Measurements from ENCODE around the gene TMEM145. TPM values are rescaled to one million over a fixed set of nuclear protein-coding genes. Genes with fewer than 3 reads are reported as not detected.

TMEM145 gene
- total RNA-seq, 1 donor from 2014 or later = not detected

GRCh38 chr19:42345191-42345812 lies 32.2 kb downstream of the TMEM145 start:
- TF ChIP-seq EZH2 (IDR thresholded peaks at IDR 0.05; ENCODE audit: insufficient read depth, low read length) (no peak), CTCF (IDR thresholded peaks at IDR 0.05; ENCODE audit: insufficient read depth, low read depth, low read length) (no peak)
- Mint-ChIP-seq H3K27me3 (ENCODE audit: low read depth, unreplicated experiment) (no peaks in the 10 kb centered on the region), H3K36me3 (ENCODE audit: low read depth, unreplicated experiment) (peaks cover 20% of the 10 kb centered on the region), H3K9me3 (ENCODE audit: unreplicated experiment) (no peaks in the 10 kb centered on the region), H3K4me1 (ENCODE audit: low read depth, unreplicated experiment) (no peaks in the 10 kb centered on the region), H3K27ac (ENCODE audit: unreplicated experiment) (no peak overlapping the region), H3K4me3 (ENCODE audit: unreplicated experiment) (no peak overlapping the region)
- Histone ChIP-seq H3K27ac (ENCODE audit: low read depth, low read length) (no peak overlapping the region), H3K4me3 (ENCODE audit: insufficient read depth, low read depth, low read length) (no peak overlapping the region), H3K36me3 (ENCODE audit: insufficient read depth, low read length) (peaks cover 2% of the 10 kb centered on the region), H3K4me2 (ENCODE audit: low read length) (no peak overlapping the region), H3K9ac (ENCODE audit: low read length) (no peak overlapping the region), H3K9me3 (ENCODE audit: insufficient read depth, low read depth, low read length) (no peaks in the 10 kb centered on the region), H2AFZ (ENCODE audit: low read depth, low read length) (no peak overlapping the region), H3K79me2 (ENCODE audit: insufficient read depth, low read length) (no peaks in the 10 kb centered on the region), H4K20me1 (ENCODE audit: insufficient read depth, low read length) (peaks cover 2% of the 10 kb centered on the region), H3K27me3 (ENCODE audit: insufficient read depth, low read length) (no peaks in the 10 kb centered on the region), H3K4me1 (ENCODE audit: insufficient read depth, low read length) (no peaks in the 10 kb centered on the region)
- no peak for FAIRE-seq
- DNase-seq (ENCODE audit: low read depth) = no peak

DNA sequence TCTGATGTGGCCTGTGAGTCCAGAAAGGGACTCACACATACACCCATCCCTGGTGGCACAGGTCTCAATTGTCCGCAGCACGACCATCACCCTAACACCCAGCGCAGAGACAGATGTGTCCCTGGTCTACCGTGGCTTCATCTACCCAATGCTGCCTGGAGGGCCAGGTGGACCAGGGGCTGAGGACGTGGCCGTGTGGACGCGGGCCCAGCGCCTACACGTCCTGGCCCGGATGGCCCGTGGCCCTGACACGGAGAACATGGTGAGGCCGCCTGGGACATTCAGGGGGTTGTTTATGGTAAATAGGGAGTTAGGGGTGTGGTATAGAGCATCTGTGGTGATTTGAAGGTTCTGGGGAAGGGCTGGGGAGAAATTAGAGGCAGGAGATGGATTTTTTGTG lies 35.1 kb downstream of the TMEM145 start:
- Histone ChIP-seq H4K20me1 (ENCODE audit: insufficient read depth, low read length) (peaks cover 6% of the 10 kb centered on the region), H3K27me3 (ENCODE audit: insufficient read depth, low read length) (no peaks in the 10 kb centered on the region), H3K9ac (ENCODE audit: low read length) (no peak overlapping the region), H3K4me1 (ENCODE audit: insufficient read depth, low read length) (no peaks in the 10 kb centered on the region), H2AFZ (ENCODE audit: low read depth, low read length) (no peak overlapping the region), H3K27ac (ENCODE audit: low read depth, low read length) (no peak overlapping the region), H3K9me3 (ENCODE audit: insufficient read depth, low read depth, low read length) (no peaks in the 10 kb centered on the region), H3K36me3 (ENCODE audit: insufficient read depth, low read length) (peaks cover 2% of the 10 kb centered on the region), H3K79me2 (ENCODE audit: insufficient read depth, low read length) (no peaks in the 10 kb centered on the region), H3K4me3 (ENCODE audit: insufficient read depth, low read depth, low read length) (no peak overlapping the region), H3K4me2 (ENCODE audit: low read length) (no peak overlapping the region)
- Mint-ChIP-seq H3K4me1 (ENCODE audit: low read depth, unreplicated experiment) (no peaks in the 10 kb centered on the region), H3K27me3 (ENCODE audit: low read depth, unreplicated experiment) (no peaks in the 10 kb centered on the region), H3K4me3 (ENCODE audit: unreplicated experiment) (no peak overlapping the region), H3K9me3 (ENCODE audit: unreplicated experiment) (no peaks in the 10 kb centered on the region), H3K27ac (ENCODE audit: unreplicated experiment) (no peak overlapping the region), H3K36me3 (ENCODE audit: low read depth, unreplicated experiment) (peaks cover 22% of the 10 kb centered on the region)
- TF ChIP-seq CTCF (IDR thresholded peaks at IDR 0.05; ENCODE audit: insufficient read depth, low read depth, low read length) (no peak), EZH2 (IDR thresholded peaks at IDR 0.05; ENCODE audit: insufficient read depth, low read length) (no peak)
- DNase-seq (ENCODE audit: low read depth) (no peak), FAIRE-seq (no peak)

DNA sequence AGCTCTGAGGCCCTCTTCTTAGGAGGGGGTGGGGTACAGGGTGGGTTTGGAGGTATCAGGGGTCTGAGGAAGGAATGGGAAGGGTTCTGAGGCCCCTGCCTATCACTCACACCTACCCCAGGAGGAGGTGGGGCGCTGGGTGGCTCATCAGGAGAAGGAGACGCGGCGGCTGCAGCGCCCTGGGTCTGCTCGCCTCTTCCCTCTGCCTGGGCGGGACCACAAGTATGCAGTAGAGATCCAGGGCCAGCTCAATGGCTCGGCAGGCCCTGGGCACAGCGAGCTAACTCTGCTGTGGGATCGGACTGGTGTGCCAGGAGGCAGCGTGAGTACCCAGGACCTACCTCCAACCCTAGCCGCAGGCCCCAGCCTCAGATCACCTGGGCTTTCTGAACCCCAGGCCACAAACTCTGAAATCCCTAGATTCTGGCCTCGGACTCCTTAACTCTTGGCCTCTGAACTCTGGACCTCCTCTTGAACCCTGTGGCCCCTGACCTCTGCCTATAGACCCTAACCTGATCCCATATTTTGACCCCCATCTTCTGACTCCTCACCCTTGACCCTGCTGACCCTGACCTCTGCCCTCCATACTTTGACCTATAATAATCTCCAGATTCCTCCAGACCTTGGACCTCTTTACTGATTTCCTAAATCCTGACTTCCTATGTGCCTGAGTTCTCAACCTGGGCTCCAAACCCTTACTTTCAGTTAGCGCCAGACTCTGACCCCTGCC lies 36.4 kb downstream of the TMEM145 start:
- Mint-ChIP-seq H3K27ac (ENCODE audit: unreplicated experiment) (no peak overlapping the region), H3K9me3 (ENCODE audit: unreplicated experiment) (no peaks in the 10 kb centered on the region), H3K4me1 (ENCODE audit: low read depth, unreplicated experiment) (no peaks in the 10 kb centered on the region), H3K27me3 (ENCODE audit: low read depth, unreplicated experiment) (no peaks in the 10 kb centered on the region), H3K4me3 (ENCODE audit: unreplicated experiment) (no peak overlapping the region), H3K36me3 (ENCODE audit: low read depth, unreplicated experiment) (peaks cover 23% of the 10 kb centered on the region)
- DNase-seq (ENCODE audit: low read depth) (no peak), FAIRE-seq (no peak)
- Histone ChIP-seq H2AFZ (ENCODE audit: low read depth, low read length) (no peak overlapping the region), H4K20me1 (ENCODE audit: insufficient read depth, low read length) (peaks cover 6% of the 10 kb centered on the region), H3K4me1 (ENCODE audit: insufficient read depth, low read length) (no peaks in the 10 kb centered on the region), H3K4me3 (ENCODE audit: insufficient read depth, low read depth, low read length) (no peak overlapping the region), H3K27me3 (ENCODE audit: insufficient read depth, low read length) (no peaks in the 10 kb centered on the region), H3K4me2 (ENCODE audit: low read length) (no peak overlapping the region), H3K27ac (ENCODE audit: low read depth, low read length) (no peak overlapping the region), H3K79me2 (ENCODE audit: insufficient read depth, low read length) (no peaks in the 10 kb centered on the region), H3K9me3 (ENCODE audit: insufficient read depth, low read depth, low read length) (no peaks in the 10 kb centered on the region), H3K36me3 (ENCODE audit: insufficient read depth, low read length) (peaks cover 2% of the 10 kb centered on the region), H3K9ac (ENCODE audit: low read length) (no peak overlapping the region)
- TF ChIP-seq EZH2 (IDR thresholded peaks at IDR 0.05; ENCODE audit: insufficient read depth, low read length) (no peak), CTCF (IDR thresholded peaks at IDR 0.05; ENCODE audit: insufficient read depth, low read depth, low read length) (no peak)
